Measurements from ENCODE around the gene PRTFDC1.
A peak's percentile ranks its signal among the peaks of the same experiment; 100 is the strongest.
"Not testable (repeated sequence)": the region's sequence is repeated elsewhere in the genome, so short reads cannot be mapped to it uniquely, and the experiment has no call there.

PRTFDC1 gene, protein sequence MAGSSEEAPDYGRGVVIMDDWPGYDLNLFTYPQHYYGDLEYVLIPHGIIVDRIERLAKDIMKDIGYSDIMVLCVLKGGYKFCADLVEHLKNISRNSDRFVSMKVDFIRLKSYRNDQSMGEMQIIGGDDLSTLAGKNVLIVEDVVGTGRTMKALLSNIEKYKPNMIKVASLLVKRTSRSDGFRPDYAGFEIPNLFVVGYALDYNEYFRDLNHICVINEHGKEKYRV

DNA sequence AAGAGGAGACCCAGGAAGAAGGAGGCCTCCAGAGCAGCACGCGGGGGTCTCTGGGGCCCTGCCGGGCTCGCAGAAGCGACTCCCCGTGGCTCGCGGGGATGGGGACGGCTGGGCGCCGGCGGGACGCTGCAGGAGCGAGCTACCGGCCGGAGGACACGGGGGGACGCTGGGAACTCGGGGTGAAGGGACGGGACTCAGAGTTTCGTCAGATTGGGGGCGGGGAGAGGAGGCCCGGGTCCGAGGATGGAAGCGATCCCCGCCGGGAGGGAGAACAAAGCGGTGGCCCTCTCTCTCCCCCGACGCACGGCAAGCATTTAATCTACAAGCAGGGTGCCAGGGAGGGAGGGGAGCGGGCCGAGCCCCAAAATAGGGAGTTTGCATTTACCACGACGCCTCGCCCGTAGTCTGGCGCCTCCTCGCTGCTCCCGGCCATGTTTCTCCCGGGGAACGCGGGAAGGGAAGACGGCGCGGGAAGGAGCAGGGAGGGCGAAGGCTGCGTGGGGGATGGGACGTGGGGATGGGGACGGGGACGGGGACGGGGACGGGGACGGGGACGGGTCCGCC is at the start of gene PRTFDC1:
PRTFDC1 (minus strand) TSS at position 464 of the 564 bp plus-strand sequence; CDS start at position 433, 31 bp downstream.
- FAIRE-seq (no peak), DNase-seq (ENCODE audit: low spot score) (no peak)

DNA sequence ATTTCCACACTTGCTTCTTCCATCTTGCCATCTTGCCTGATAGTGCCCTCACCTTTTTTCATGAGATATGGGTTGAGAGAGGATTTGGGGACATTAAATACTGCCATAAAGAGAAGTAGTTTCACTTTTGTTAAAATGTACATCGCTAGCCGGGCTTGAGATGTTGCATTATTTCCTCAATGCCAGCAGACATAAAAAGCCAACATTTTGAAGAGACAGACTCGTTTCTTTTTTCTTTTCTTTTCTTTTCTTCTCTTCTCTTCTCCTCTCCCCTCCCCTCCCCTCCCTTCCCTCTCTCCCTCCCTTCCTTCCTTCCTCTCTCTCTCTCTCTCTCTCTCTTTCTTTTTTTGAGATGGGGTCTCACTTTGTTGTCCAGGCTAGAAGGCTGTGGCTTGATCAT is 45.6 kb upstream of the PRTFDC1 start:
- DNase-seq (ENCODE audit: low spot score) (no peak), FAIRE-seq (no peak)

DNA sequence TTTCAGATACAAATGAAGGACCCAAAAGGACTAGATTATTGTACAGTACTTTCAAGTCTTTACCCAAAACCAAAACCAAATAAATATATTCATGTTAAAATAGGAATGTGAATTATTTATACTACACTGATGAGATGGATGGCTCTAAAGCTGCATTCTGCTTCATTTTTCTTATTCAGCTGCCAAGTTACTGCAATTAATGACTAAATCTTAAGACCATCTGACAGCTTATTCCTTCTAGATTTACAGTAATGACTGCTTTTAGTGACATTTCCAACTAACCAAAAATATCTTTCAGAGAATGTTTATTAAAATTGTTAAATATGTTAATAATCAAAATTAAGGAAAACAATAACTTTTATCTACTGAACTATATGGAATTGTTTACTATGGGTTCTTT is 42.7 kb upstream of the PRTFDC1 start:
- DNase-seq (ENCODE audit: low spot score) (no peak), FAIRE-seq (no peak)

DNA sequence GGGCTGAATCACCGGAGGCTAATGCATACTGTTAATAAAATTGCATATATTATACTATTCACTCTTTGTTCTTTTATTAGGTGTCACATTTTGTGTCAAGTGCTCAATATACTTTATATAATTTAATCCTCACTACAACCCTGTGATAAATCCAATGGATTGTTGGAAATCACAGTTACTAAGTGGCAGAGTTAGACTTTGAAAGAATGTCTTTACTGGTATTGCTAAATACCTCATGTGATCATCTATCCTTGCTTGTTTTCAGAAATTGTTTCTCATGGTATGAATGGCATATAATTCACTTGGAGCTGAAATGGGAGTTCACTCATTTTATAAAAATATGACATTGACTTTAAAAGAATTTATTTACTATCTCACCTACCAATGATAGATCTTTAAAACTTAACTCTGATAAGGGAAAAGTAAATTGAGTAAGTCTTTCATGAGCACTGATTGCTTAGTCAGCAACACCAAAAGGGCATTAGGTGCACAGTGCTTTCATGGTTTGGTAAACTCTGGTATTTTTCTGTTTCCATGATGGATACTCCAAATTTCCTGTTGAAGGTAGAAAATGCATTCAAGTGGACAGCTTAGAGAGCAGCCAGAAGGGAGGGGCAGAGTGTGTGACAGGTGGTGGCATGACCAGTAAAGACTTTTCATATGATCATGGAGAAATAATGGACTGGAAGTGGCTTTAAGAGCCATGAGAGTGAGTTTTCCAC is 41.0 kb upstream of the PRTFDC1 start:
- peak; percentile 70 for FAIRE-seq
- peak; percentile 27 for DNase-seq (ENCODE audit: low spot score)

DNA sequence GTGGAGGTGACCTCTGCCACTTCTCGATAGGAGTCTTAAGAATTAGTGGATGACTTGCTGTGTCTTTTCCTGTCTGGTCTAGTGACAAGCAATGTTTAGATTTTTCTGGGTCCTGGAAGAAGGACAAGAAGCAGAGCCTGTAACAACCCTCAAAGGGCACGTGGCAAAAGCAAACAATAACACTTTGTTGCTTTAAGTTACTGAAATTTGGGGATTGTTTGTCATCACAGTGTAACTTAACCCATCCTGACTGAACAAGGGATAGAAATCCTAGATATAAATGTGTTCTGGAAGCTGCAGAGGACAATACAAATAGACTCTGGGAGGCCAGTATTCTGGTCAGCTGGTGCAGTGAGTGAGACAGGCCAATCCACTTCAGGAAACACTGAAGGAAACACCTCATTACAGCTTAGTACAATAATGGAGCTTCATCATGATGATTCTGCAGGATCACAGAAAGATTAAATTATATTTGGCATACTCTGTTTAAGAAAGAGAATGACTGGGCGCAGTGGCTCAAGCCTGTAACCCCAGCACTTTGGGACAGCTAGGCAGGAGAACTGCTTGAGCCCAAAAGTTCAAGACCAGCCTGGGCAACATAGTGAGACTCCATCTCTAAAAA is 40.2 kb upstream of the PRTFDC1 start:
- DNase-seq (ENCODE audit: low spot score) (no peak), FAIRE-seq (no peak)

GRCh38 chr10:24991298-24991697 is 38.9 kb upstream of the PRTFDC1 start:
- FAIRE-seq = no peak

GRCh38 chr10:24989867-24990266 is 37.5 kb upstream of the PRTFDC1 start:
- FAIRE-seq (peak; percentile 80), DNase-seq (ENCODE audit: low spot score) (no peak)

More at GRCh38 chr10:24991298-24991697, 38.9 kb upstream of the PRTFDC1 start:
- DNase-seq (ENCODE audit: low spot score) = no peak

- DNase-seq (ENCODE audit: low spot score) (no peak), FAIRE-seq (no peak)
These were observed 36.6 kb upstream of the PRTFDC1 start for GRCh38 chr10:24988831-24989640.

GRCh38 chr10:24984906-24985305 is 32.5 kb upstream of the PRTFDC1 start:
- no peak for DNase-seq (ENCODE audit: low spot score)
- FAIRE-seq = no peak

- DNase-seq (ENCODE audit: low spot score) (no peak), FAIRE-seq (no peak)
These were observed 31.5 kb upstream of the PRTFDC1 start for GRCh38 chr10:24983946-24984345.

DNA sequence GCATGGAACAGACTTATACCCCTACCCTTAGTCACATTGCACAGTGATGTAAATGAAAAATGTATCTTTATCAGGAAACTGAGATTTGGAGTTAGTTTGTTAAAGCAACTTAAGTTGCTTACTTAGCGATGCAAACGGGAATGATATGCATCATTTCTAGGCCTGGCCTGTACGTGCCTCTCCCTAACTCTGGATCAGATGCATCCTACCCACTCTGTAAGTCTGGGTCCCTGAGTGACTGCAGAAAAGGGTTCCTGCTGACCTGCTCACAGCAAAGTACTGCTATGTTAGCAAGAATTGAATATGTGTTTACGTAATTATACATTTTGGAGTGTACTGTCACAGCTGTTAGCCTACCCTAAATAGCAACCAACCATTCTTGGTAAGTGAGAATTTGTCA is 30.7 kb upstream of the PRTFDC1 start:
- DNase-seq (ENCODE audit: low spot score) = no peak
- no peak for FAIRE-seq

GRCh38 chr10:24982319-24983112 is 30.1 kb upstream of the PRTFDC1 start:
- DNase-seq (ENCODE audit: low spot score) (no peak), FAIRE-seq (no peak)

GRCh38 chr10:24981161-24981710 is 28.8 kb upstream of the PRTFDC1 start:
- DNase-seq (ENCODE audit: low spot score) (no peak), FAIRE-seq (no peak)

GRCh38 chr10:24979685-24980084 is 27.3 kb upstream of the PRTFDC1 start:
- DNase-seq (ENCODE audit: low spot score) (no peak), FAIRE-seq (no peak)

DNA sequence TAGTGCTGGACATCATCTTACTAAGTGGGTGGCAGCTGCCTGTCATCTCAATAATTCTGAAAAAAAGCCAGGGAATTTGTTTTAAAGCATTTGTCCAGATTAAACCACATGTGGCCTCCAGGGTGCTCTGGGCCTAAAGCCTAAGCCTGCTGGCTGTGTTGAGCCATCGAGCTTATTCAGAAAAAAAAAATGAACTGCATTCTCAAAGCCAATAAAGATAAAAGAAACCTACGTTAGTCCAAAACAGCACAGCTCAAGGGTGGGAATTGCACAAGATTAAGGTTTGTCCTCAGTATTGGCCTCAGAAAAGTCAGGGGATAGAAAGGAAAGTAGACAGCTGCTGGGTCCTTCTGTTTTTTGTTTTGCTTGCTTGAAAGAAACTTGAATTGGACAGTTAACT is 22.6 kb upstream of the PRTFDC1 start:
- DNase-seq (ENCODE audit: low spot score) (no peak), FAIRE-seq (no peak)

DNA sequence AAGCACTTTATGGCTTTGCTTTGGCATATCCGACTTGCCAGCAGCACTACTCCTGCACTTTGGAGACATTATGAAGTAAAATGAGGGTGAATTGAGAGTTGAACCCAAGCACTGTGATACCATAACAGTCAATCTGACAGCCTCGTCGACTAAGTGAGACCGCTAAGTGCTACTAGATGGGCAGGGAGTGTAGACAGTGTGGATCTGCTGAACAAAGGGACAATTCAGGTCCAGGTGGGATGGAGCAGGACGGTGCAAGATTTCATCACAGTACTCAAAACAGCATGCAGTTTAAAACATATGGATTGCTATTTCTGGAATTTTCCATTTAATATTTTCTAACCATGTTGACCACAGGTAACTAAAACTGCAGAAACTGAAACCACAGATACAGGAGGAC is 20.8 kb upstream of the PRTFDC1 start:
- FAIRE-seq (no peak), DNase-seq (ENCODE audit: low spot score) (no peak)

DNA sequence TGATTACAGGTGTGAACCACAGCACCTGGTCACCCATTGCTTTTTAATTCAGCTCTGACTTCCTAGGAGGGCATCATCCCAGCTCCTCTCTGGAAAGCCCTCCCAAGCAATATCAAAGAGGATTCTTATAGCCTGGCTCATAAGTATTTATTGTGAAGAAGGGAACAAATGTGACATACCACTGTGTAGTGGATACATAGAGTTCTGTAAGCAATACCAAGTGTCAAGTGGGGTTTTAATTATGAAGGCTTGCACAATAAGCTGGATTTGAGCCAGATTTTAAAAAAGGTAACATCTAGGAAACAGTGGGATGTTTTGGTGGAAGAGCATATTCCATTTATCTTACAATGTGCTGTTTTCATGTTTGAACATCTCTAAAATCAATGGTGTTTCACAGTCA is 19.0 kb upstream of the PRTFDC1 start:
- FAIRE-seq (no peak), DNase-seq (ENCODE audit: low spot score) (no peak)

GRCh38 chr10:24969841-24970281 is 17.5 kb upstream of the PRTFDC1 start:
- no peak for DNase-seq (ENCODE audit: low spot score)
- FAIRE-seq = no peak

DNA sequence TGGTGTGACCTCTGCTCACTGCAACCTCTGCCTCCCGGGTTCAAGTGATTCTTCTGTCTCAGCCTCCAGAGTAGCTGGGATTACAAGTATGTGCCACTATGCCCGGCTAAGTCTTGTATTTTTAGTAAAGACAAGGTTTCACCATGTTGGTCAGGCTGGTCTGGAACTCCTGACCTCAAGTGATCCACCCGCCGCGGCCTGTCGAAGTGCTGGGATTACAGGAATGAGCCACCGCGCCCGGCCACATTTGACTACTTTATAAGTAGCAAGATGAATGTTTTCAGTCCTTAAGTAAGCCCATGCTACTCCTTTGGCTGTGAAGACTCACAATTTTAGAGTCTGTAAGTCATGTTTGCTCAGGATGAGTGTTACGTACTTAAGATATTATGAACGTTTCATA is 16.5 kb upstream of the PRTFDC1 start:
- DNase-seq (ENCODE audit: low spot score); FAIRE-seq: not testable (repeated sequence)

GRCh38 chr10:24968349-24968748 is 15.9 kb upstream of the PRTFDC1 start:
- DNase-seq (ENCODE audit: low spot score) (no peak), FAIRE-seq (no peak)
